ENCODE measurements around the gene LTO1.

Gene LTO1

GRCh38 chr11:69645801-69646492 is 29.2 kb downstream of the LTO1 start:
- no peak for DNase-seq (ENCODE audit: low read depth in 2 of 2)

- no peak for DNase-seq (ENCODE audit: low read depth in 2 of 2)
These were observed 30.0 kb downstream of the LTO1 start for GRCh38 chr11:69644962-69645675.

- no peak for DNase-seq (ENCODE audit: low read depth in 2 of 2)
These were observed 30.8 kb downstream of the LTO1 start for GRCh38 chr11:69644071-69644961.

- DNase-seq (ENCODE audit: low read depth in 2 of 2) = no peak
These were observed 31.5 kb downstream of the LTO1 start for GRCh38 chr11:69643646-69644045.

GRCh38 chr11:69642913-69643632 is 32.1 kb downstream of the LTO1 start:
- peak; percentile 67 to 70 for DNase-seq (ENCODE audit: low read depth in 2 of 2)

GRCh38 chr11:69642549-69642912 is 32.6 kb downstream of the LTO1 start:
- DNase-seq (ENCODE audit: low read depth in 2 of 2) = peak in 1 of 2 donors; percentile 35

GRCh38 chr11:69641681-69642548 is 33.2 kb downstream of the LTO1 start:
- DNase-seq (ENCODE audit: low read depth in 2 of 2) = no peak

- DNase-seq (ENCODE audit: low read depth in 2 of 2) = no peak
These were observed 34.1 kb downstream of the LTO1 start, which contains the start of gene CCND1 for GRCh38 chr11:69640995-69641581. Gene CCND1, plus strand, starts transcription at chr11:69641156. Its CDS starts 158 bp downstream, at chr11:69641314.

- DNase-seq (ENCODE audit: low read depth in 2 of 2) = no peak
These were observed 34.7 kb downstream of the LTO1 start for GRCh38 chr11:69640260-69640994.

GRCh38 chr11:69639831-69640230 is 35.3 kb downstream of the LTO1 start:
- no peak for DNase-seq (ENCODE audit: low read depth in 2 of 2)

GRCh38 chr11:69638941-69639681 is 36.0 kb downstream of the LTO1 start:
- DNase-seq (ENCODE audit: low read depth in 2 of 2) = peak in 1 of 2 donors; percentile 19

GRCh38 chr11:69637941-69638871 is 36.9 kb downstream of the LTO1 start:
- DNase-seq (ENCODE audit: low read depth in 2 of 2) = no peak

- DNase-seq (ENCODE audit: low read depth in 2 of 2) = no peak
These were observed 37.8 kb downstream of the LTO1 start for GRCh38 chr11:69637198-69637940.

- DNase-seq (ENCODE audit: low read depth in 2 of 2) = no peak
These were observed 38.5 kb downstream of the LTO1 start for GRCh38 chr11:69636512-69637197.

GRCh38 chr11:69635804-69636511 is 39.2 kb downstream of the LTO1 start:
- no peak for DNase-seq (ENCODE audit: low read depth in 2 of 2)

GRCh38 chr11:69635195-69635594 is 40.0 kb downstream of the LTO1 start:
- DNase-seq (ENCODE audit: low read depth in 2 of 2) = no peak
